ENCODE data around the gene DIAPH2. TPM values are rescaled to one million over a fixed set of nuclear protein-coding genes. Genes with fewer than 3 reads are reported as not detected.

DIAPH2 gene
- total RNA-seq, 1 donor, result 42.3 TPM

GRCh38 chrX:96957718-96958117, 273.1 kb downstream of the DIAPH2 start:
- no peak overlapping the region for H3K4me3 ChIP-seq (ENCODE audit: low read depth, low read length)
- TF ChIP-seq, protein P1, sequence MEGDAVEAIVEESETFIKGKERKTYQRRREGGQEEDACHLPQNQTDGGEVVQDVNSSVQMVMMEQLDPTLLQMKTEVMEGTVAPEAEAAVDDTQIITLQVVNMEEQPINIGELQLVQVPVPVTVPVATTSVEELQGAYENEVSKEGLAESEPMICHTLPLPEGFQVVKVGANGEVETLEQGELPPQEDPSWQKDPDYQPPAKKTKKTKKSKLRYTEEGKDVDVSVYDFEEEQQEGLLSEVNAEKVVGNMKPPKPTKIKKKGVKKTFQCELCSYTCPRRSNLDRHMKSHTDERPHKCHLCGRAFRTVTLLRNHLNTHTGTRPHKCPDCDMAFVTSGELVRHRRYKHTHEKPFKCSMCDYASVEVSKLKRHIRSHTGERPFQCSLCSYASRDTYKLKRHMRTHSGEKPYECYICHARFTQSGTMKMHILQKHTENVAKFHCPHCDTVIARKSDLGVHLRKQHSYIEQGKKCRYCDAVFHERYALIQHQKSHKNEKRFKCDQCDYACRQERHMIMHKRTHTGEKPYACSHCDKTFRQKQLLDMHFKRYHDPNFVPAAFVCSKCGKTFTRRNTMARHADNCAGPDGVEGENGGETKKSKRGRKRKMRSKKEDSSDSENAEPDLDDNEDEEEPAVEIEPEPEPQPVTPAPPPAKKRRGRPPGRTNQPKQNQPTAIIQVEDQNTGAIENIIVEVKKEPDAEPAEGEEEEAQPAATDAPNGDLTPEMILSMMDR (IDR thresholded peaks at IDR 0.05; ENCODE audit: insufficient read depth, low read length), result no peak
- no peak for DNase-seq (ENCODE audit: low read depth)

DNA sequence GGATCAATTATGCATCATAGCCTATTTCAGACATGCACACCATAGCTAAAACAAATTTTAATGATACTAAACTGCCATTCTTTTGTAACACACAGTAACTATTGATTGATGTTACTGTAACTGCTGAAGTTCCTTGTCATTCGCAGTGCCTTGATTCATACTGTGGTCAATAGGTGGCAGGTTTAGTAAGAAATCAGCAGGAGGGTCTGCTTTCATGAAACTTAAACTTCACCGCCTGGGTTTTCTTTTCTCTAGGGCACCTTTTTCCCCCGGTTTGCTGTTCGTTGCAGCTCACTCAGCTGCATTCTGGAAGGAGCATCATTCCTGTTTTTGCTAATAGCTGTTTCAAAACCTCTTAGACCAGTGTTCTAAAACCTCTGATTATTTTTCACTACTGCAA, 287.2 kb downstream of the DIAPH2 start:
- TF ChIP-seq, protein P1 (IDR thresholded peaks at IDR 0.05; ENCODE audit: insufficient read depth, low read length), result no peak
- H3K4me3 ChIP-seq (ENCODE audit: low read depth, low read length), result no peak overlapping the region
- no peak for DNase-seq (ENCODE audit: low read depth)

DNA sequence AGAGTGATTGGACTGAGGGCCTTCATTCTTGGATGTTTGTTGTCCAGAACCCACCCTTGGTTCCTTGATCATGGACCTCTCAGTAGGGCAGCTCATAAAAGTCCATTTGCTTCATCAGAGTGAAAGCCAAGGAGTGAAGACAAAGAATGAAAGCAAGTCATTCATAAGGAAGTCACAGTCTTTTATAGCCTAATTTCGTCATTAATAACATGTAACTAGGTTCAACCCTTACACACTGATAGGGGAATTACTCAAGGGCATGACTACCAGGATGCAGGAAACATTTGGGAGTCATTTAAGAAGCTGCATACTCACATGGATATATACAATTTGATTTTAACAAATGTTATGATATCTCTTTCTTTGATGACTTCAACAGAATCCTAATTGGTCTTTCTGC, 294.3 kb downstream of the DIAPH2 start:
- TF ChIP-seq, protein P1 (IDR thresholded peaks at IDR 0.05; ENCODE audit: insufficient read depth, low read length), result no peak
- DNase-seq (ENCODE audit: low read depth), result no peak
- H3K4me3 ChIP-seq (ENCODE audit: low read depth, low read length), result no peak overlapping the region

GRCh38 chrX:96979766-96980165, 295.1 kb downstream of the DIAPH2 start:
- TF ChIP-seq, protein P1 (IDR thresholded peaks at IDR 0.05; ENCODE audit: insufficient read depth, low read length), result no peak
- no peak overlapping the region for H3K4me3 ChIP-seq (ENCODE audit: low read depth, low read length)
- no peak for DNase-seq (ENCODE audit: low read depth)

GRCh38 chrX:96982161-96982560, 297.5 kb downstream of the DIAPH2 start:
- DNase-seq (ENCODE audit: low read depth), result peak; percentile 6
- no peak overlapping the region for H3K4me3 ChIP-seq (ENCODE audit: low read depth, low read length)

DNA sequence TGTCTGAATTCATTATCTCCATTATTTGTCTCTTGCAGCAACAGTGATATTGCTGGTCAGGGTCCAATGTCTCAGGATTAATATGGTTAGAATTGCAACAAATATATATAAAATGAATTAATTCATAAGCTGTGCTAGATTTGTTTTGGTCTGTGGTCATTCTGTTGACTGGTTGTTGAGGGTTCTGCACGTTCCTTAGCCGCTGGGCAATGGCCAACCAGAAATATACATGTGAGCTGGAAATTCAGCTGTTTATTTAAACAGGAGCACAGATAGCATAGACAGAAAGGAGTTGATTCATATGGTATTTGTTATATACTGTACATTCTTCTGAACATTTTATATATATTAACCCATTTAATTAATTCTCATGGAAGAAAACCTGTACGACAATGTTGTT, 299.9 kb downstream of the DIAPH2 start:
- no peak overlapping the region for H3K4me3 ChIP-seq (ENCODE audit: low read depth, low read length)
- TF ChIP-seq, protein P1 (IDR thresholded peaks at IDR 0.05; ENCODE audit: insufficient read depth, low read length), result no peak
- DNase-seq (ENCODE audit: low read depth), result no peak

More at GRCh38 chrX:96982161-96982560, 297.5 kb downstream of the DIAPH2 start:
- TF ChIP-seq, protein P1 (IDR thresholded peaks at IDR 0.05; ENCODE audit: insufficient read depth, low read length), result no peak

DNA sequence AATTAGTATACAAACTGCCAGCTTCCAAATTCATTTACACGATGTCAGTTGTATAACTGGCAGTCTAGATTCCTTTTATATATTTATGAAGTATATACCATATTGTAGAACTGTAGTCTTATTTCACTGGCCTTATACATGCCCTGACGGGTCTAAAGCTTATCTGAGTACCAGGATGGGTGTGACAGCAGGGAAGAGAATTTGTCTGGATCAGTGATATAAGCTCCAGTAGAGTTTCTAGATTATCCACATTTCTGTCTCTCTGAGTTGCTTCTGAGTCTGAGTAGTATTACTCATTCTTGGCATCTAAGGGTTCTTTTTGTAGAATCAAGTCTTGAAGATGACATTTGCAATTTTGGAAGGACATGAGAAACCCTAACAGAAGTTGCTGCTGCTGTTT, 300.4 kb downstream of the DIAPH2 start:
- H3K4me3 ChIP-seq (ENCODE audit: low read depth, low read length), result no peak overlapping the region
- TF ChIP-seq, protein P1 (IDR thresholded peaks at IDR 0.05; ENCODE audit: insufficient read depth, low read length), result no peak
- DNase-seq (ENCODE audit: low read depth), result peak; percentile 24
